GM23338 (cell line): ENCODE results near the gene SNX11. TPM values are rescaled to one million over a fixed set of nuclear protein-coding genes. Genes with fewer than 3 reads are reported as not detected.

Experiments
- ATAC-seq: fragments of 200-7000 bp; cut with Tn5 transposase; 3 replicates; pipeline ENCODE4 v1.9.1; 2020
- DNase-seq: peaks from one replicate; pipeline ENCODE4 v3.0.0-alpha.2; 2015; ENCODE audit warnings: low spot score
- H2AFZ ChIP-seq: fragments of 200-600 bp; sonication (generic); 2 replicates; pipeline ENCODE4 v1.8.0; 2016; ENCODE audit warnings: antibody characterized with exemption, mild to moderate bottlenecking, moderate library complexity
- H3F3A ChIP-seq: fragments of 200-600 bp; sonication (generic); replicated peaks from 2 replicates; pipeline ENCODE4 v1.8.0; 2017; ENCODE audit warnings: antibody characterized with exemption, mixed run types, low read depth
- H3K27ac ChIP-seq: fragments of 200-600 bp; sonication (generic); 2 replicates; pipeline ENCODE4 v1.6.1; 2016; ENCODE audit warnings: low read depth
- H3K27me3 ChIP-seq: fragments of 200-600 bp; sonication (generic); 2 replicates; pipeline ENCODE4 v1.8.0; 2016; ENCODE audit warnings: mild to moderate bottlenecking, mixed run types, moderate library complexity; ENCODE audit not compliant: insufficient read depth
- H3K36me3 ChIP-seq: fragments of 200-600 bp; sonication (generic); 2 replicates; pipeline ENCODE4 v1.8.0; 2016; ENCODE audit warnings: mild to moderate bottlenecking; ENCODE audit not compliant: insufficient read depth
- H3K4me1 ChIP-seq: fragments of 200-600 bp; sonication (generic); 2 replicates; pipeline ENCODE4 v1.8.0; 2016; ENCODE audit warnings: mild to moderate bottlenecking, moderate library complexity; ENCODE audit not compliant: insufficient read depth
- H3K4me2 ChIP-seq: fragments of 200-600 bp; sonication (generic); 2 replicates; pipeline ENCODE4 v1.7.1; 2017; ENCODE audit warnings: mixed run types
- H3K4me3 ChIP-seq: fragments of 200-600 bp; sonication (generic); 2 replicates; pipeline ENCODE4 v1.6.1; 2016; ENCODE audit warnings: mixed run types
- H3K79me2 ChIP-seq: fragments of 200-600 bp; sonication (generic); replicated peaks from 2 replicates; pipeline ENCODE4 v1.8.0; 2017; ENCODE audit warnings: mild to moderate bottlenecking; ENCODE audit not compliant: insufficient read depth
- H3K9me2 ChIP-seq: fragments of 200-600 bp; sonication (generic); 2 replicates; pipeline ENCODE4 v1.8.0; 2017; ENCODE audit not compliant: insufficient read depth
- H4K20me1 ChIP-seq: fragments of 200-600 bp; sonication (generic); replicated peaks from 2 replicates; pipeline ENCODE4 v1.8.0; 2017; ENCODE audit warnings: mild to moderate bottlenecking; ENCODE audit not compliant: insufficient read depth
- H3K27ac Mint-ChIP-seq: 2 replicates; pipeline ENCODE4 v1.8.0; 2020; ENCODE audit warnings: inconsistent platforms, mild to moderate bottlenecking, moderate library complexity, mixed read lengths
- H3K27me3 Mint-ChIP-seq: 3 replicates; pipeline ENCODE4 v1.8.0; 2022; ENCODE audit warnings: low read depth, mild to moderate bottlenecking, moderate library complexity, mixed read lengths, inconsistent platforms; ENCODE audit not compliant: insufficient read depth, poor library complexity
- H3K36me3 Mint-ChIP-seq: 3 replicates; pipeline ENCODE4 v1.8.0; 2021; ENCODE audit warnings: low read depth, mild to moderate bottlenecking, inconsistent platforms, moderate library complexity, mixed read lengths
- H3K4me1 Mint-ChIP-seq: 3 replicates; pipeline ENCODE4 v1.8.0; 2020; ENCODE audit warnings: mild to moderate bottlenecking, inconsistent platforms, mixed read lengths
- H3K4me3 Mint-ChIP-seq: 3 replicates; pipeline ENCODE4 v1.8.0; 2021; ENCODE audit warnings: moderate library complexity, mild to moderate bottlenecking, inconsistent platforms, mixed read lengths
- H3K9me3 Mint-ChIP-seq: 3 replicates; pipeline ENCODE4 v1.8.0; 2020; ENCODE audit warnings: moderate library complexity, mild to moderate bottlenecking, inconsistent platforms, mixed read lengths
- CREB1 ChIP-seq: fragments of 250-450 bp; sonication (Bioruptor Pico); IDR thresholded peaks from 2 replicates; pipeline ENCODE4 v1.5.0; 2020; ENCODE audit warnings: low read depth, mild to moderate bottlenecking, moderate library complexity
- EZH2 ChIP-seq: fragments of 200-600 bp; sonication (generic); IDR thresholded peaks from one replicate; pipeline ENCODE4 v1.8.0; 2017; ENCODE audit warnings: antibody characterized with exemption, mild to moderate bottlenecking, low read depth; ENCODE audit not compliant: unreplicated experiment
- EZH2phosphoT487 ChIP-seq: fragments of 200-600 bp; sonication (generic); IDR thresholded peaks from one replicate; pipeline ENCODE4 v1.8.1; 2018; ENCODE audit warnings: antibody characterized with exemption; ENCODE audit not compliant: unreplicated experiment
- JUNB ChIP-seq: IDR thresholded peaks from one replicate; pipeline ENCODE4 v1.6.1; 2016; ENCODE audit warnings: antibody characterized with exemption; ENCODE audit not compliant: unreplicated experiment
- POLR2AphosphoS5 ChIP-seq: IDR thresholded peaks from 2 replicates; pipeline ENCODE4 v1.6.1; 2016; ENCODE audit warnings: antibody characterized with exemption, low read depth
- ZNF114 ChIP-seq: fragments of 250-450 bp; sonication (Bioruptor Pico); IDR thresholded peaks from 2 replicates; pipeline ENCODE4 v1.5.0; 2020; ENCODE audit warnings: mild to moderate bottlenecking, moderate library complexity
- ZNF331 ChIP-seq: fragments of 250-450 bp; sonication (Bioruptor Pico); IDR thresholded peaks from 2 replicates; pipeline ENCODE4 v1.5.0; 2020; ENCODE audit warnings: low read depth, mild to moderate bottlenecking, moderate library complexity
- ZNF462 ChIP-seq: fragments of 250-450 bp; sonication (Bioruptor Pico); IDR thresholded peaks from 2 replicates; pipeline ENCODE4 v1.5.0; 2020; ENCODE audit warnings: mild to moderate bottlenecking, moderate library complexity
- long read RNA-seq: library from polyadenylated mRNA; unstranded; transcript quantifications from one replicate; pipeline ENCODE4 v2.0.0, GENCODE V29; 2020; ENCODE audit not compliant: unreplicated experiment
- polyA plus RNA-seq: library from polyadenylated mRNA; unstranded; fragments of >200 nt; fragmentation: Nextera tagmentation; extraction: Ambion mirVana; gene quantifications from 2 replicates; pipeline ENCODE4 v1.2.1, GENCODE V29; 2016
- total RNA-seq: library from RNA; depleted of rRNA; stranded (reverse); fragments of >200 nt; shearing (Covaris generic); gene quantifications from 2 replicates; pipeline ENCODE4 v1.2.3, GENCODE V29; 2014; rRNA removed
- TF ChIP-seq, protein P1 (sequence below), 2 experiments: fragments of 200-600 bp in 1 of 2; sonication (generic) in 1 of 2; conservative IDR thresholded peaks; 2 replicates each; pipeline versions ENCODE4 v1.5.1 to v1.6.1; 2016 to 2017; ENCODE audit warnings: antibody characterized with exemption in 2 of 2, low read depth in 2 of 2, mild to moderate bottlenecking in 2 of 2, moderate library complexity in 1 of 2
- TF ChIP-seq, protein P2 (sequence below): IDR thresholded peaks from 2 replicates; pipeline ENCODE4 v1.6.1; 2016; ENCODE audit warnings: antibody characterized with exemption

SNX11 gene, protein sequence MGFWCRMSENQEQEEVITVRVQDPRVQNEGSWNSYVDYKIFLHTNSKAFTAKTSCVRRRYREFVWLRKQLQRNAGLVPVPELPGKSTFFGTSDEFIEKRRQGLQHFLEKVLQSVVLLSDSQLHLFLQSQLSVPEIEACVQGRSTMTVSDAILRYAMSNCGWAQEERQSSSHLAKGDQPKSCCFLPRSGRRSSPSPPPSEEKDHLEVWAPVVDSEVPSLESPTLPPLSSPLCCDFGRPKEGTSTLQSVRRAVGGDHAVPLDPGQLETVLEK
- total RNA-seq (13.7 and 16.3 TPM in 2 replicates), polyA plus RNA-seq (7.9 and 8.0 TPM in 2 replicates)
- long read RNA-seq, transcript SNX11-201 (7 exons, 2,315 nt): major isoform, 11 of 14 reads
- long read RNA-seq, partial matches to known transcripts: 0 of 14 reads
- long read RNA-seq, other reads (novel, unspliced or antisense): 1 of 14 reads

- H3K27ac Mint-ChIP-seq: peak within 1 kb of the TSS; percentile 91
- peak; percentile 96 for ATAC-seq
- Histone ChIP-seq H3K4me2 (peak within 1 kb of the TSS; percentile 76), H3K79me2 (peaks cover 45% of the 10 kb centered on the region), H3K4me1 (peaks cover 15% of the 10 kb centered on the region), H3K36me3 (no peaks in the 10 kb centered on the region), H3K9me2 (no peaks in the 10 kb centered on the region), H3K27ac (peak within 1 kb of the TSS; percentile 96), H3F3A (peaks cover 7% of the 10 kb centered on the region), H4K20me1 (peaks cover 13% of the 10 kb centered on the region), H3K4me3 (peak within 1 kb of the TSS; percentile 94), H2AFZ (peak within 1 kb of the TSS; percentile 98), H3K27me3 (no peaks in the 10 kb centered on the region)
- no peaks in the 10 kb centered on the region; the same call in 1 of the 3 replicates for H3K9me3 Mint-ChIP-seq
- TF ChIP-seq, protein P1, sequence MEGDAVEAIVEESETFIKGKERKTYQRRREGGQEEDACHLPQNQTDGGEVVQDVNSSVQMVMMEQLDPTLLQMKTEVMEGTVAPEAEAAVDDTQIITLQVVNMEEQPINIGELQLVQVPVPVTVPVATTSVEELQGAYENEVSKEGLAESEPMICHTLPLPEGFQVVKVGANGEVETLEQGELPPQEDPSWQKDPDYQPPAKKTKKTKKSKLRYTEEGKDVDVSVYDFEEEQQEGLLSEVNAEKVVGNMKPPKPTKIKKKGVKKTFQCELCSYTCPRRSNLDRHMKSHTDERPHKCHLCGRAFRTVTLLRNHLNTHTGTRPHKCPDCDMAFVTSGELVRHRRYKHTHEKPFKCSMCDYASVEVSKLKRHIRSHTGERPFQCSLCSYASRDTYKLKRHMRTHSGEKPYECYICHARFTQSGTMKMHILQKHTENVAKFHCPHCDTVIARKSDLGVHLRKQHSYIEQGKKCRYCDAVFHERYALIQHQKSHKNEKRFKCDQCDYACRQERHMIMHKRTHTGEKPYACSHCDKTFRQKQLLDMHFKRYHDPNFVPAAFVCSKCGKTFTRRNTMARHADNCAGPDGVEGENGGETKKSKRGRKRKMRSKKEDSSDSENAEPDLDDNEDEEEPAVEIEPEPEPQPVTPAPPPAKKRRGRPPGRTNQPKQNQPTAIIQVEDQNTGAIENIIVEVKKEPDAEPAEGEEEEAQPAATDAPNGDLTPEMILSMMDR (conservative IDR thresholded peaks at IDR 0.05; ENCODE audit: low read depth in 2 of 2): 0 out of 4 replicates have a peak, but pooled peaks of 1 of the 2 experiments have one; percentile 5
- TF ChIP-seq ZNF331 (CRISPR knock-in tag) (no peak), POLR2AphosphoS5 (peak; percentile 79), CREB1 (CRISPR knock-in tag) (peak; percentile 49), ZNF114 (CRISPR knock-in tag) (no peak), JUNB (no peak), EZH2phosphoT487 (no peak), ZNF462 (CRISPR knock-in tag) (no peak), EZH2 (no peak)
- TF ChIP-seq, protein P2, sequence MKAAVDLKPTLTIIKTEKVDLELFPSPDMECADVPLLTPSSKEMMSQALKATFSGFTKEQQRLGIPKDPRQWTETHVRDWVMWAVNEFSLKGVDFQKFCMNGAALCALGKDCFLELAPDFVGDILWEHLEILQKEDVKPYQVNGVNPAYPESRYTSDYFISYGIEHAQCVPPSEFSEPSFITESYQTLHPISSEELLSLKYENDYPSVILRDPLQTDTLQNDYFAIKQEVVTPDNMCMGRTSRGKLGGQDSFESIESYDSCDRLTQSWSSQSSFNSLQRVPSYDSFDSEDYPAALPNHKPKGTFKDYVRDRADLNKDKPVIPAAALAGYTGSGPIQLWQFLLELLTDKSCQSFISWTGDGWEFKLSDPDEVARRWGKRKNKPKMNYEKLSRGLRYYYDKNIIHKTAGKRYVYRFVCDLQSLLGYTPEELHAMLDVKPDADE: peak; percentile 73; the same call in 1 of the 2 replicates
- peaks cover 15% of the 10 kb centered on the region for H3K27me3 Mint-ChIP-seq
- peaks cover 7% of the 10 kb centered on the region; the same call in 2 of the 3 replicates for H3K36me3 Mint-ChIP-seq
- peak within 1 kb of the TSS; percentile 91 for H3K4me3 Mint-ChIP-seq
- DNase-seq: peak; percentile 98
- H3K4me1 Mint-ChIP-seq: peaks cover 14% of the 10 kb centered on the region
Observed at GRCh38 chr17:48107137-48108055, at the start of gene SNX11. Gene SNX11 (plus strand): TSS chr17:48107766. CDS start chr17:48112044, 4,278 bp downstream.
